Measurements from ENCODE around the gene RBM23.

RBM23 gene

DNA sequence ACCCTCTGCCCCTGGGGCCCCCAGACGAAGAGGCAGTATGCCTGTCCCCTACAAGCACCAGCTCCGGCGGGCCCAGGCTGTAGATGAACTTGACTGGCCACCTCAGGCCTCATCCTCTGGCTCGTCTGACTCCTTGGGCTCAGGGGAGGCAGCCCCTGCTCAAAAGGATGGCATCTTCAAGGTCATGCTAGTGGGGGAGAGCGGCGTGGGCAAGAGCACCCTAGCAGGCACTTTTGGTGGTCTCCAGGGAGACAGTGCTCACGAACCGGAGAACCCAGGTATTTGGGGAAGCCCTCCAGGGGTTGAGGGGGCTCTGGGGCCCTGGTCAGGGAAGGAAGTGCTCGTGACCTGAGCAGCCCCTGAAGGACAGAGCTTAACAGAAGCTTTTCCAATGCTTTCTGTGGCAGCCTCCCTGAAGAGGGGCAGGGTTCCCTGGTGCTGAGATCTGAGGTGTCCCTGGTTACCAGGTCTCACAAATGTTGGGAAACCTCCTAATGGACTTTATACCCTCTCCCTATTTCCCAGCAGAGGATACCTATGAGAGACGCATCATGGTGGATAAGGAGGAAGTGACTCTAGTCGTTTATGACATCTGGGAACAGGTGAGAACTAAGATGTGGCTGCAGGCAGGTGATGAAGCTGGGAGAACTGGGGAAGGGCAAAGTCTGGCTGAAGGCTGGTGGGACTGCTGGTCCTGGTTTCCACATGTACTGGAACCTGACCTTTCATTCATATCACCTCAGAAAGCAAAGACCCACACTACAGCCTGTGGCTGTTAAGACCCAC is 34.0 kb downstream of the RBM23 start:
- no peak for DNase-seq

- DNase-seq: no peak
These were observed 34.7 kb downstream of the RBM23 start for GRCh38 chr14:22884076-22884737.

- DNase-seq: no peak
These were observed 35.6 kb downstream of the RBM23 start, which contains the start of gene REM2 for GRCh38 chr14:22883173-22883976. Gene REM2 (plus strand): TSS chr14:22883222. CDS start chr14:22883288, 66 bp downstream.

- peak; percentile 33 for DNase-seq
These were observed 36.3 kb downstream of the RBM23 start for GRCh38 chr14:22882529-22883172.

DNA sequence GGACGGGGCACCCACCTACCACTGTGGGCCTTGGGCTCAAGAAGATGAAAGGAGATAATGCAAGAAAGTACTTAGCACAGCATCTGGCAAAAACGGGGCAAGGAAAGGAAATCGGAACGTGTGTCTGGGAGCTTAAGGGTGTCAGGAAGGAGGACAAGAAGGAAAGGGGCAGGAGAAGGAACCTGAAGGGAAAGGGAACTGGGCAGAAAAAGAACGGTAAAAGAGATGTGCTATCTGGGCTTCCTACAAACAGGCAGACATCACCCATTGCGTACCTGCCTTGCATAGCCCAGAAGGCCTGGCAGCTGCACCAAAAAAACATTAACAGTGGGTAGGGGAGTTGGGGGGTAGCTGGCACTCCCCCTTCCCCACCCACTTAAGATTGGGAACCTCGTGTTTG is 36.9 kb downstream of the RBM23 start:
- no peak for DNase-seq

- DNase-seq: no peak
These were observed 40.4 kb downstream of the RBM23 start for GRCh38 chr14:22878271-22879246.

DNA sequence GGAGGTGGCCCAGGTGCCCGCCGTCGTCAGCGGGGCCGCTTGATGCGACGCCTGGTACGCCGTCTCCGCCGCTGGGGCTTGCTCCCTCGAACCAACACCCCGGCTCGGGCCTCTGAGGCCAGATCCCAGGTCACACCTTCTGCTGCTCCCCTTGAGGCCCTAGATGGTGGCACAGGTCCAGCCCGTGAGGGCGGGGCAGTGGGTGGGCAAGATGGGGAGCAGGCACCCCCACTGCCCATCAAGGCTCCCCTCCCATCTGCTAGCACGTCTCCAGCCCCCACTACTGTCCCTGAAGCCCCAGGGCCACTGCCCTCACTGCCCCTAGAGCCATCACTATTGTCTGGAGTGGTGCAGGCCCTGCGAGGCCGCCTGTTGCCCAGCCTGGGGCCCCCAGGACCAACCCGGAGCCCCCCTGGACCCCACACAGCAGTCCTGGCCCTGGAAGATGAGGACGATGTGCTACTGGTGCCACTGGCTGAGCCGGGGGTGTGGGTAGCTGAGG is 41.9 kb downstream of the RBM23 start:
- no peak for DNase-seq

- DNase-seq: no peak
These were observed 43.1 kb downstream of the RBM23 start for GRCh38 chr14:22875748-22876319.

DNA sequence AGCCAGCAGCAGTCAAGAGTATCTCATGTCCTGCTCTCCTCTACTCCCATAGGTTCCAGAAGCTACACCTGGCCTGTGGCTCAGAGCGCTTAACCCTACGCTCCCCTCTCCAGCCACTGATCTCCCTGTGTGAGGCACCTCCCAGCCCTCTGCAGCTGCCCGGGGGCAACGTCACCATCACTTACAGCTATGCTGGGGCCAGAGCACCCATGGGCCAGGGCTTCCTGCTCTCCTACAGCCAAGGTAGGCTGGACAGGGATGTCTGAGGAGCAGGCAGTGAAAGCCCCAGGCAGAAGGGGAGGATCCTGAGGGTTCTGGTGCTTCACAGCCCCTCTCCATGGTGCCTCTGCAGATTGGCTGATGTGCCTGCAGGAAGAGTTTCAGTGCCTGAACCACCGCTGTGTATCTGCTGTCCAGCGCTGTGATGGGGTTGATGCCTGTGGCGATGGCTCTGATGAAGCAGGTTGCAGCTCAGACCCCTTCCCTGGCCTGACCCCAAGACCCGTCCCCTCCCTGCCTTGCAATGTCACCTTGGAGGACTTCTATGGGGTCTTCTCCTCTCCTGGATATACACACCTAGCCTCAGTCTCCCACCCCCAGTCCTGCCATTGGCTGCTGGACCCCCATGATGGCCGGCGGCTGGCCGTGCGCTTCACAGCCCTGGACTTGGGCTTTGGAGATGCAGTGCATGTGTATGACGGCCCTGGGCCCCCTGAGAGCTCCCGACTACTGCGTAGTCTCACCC is 43.8 kb downstream of the RBM23 start:
- no peak for DNase-seq

GRCh38 chr14:22872833-22873520 is 46.0 kb downstream of the RBM23 start:
- no peak for DNase-seq

DNA sequence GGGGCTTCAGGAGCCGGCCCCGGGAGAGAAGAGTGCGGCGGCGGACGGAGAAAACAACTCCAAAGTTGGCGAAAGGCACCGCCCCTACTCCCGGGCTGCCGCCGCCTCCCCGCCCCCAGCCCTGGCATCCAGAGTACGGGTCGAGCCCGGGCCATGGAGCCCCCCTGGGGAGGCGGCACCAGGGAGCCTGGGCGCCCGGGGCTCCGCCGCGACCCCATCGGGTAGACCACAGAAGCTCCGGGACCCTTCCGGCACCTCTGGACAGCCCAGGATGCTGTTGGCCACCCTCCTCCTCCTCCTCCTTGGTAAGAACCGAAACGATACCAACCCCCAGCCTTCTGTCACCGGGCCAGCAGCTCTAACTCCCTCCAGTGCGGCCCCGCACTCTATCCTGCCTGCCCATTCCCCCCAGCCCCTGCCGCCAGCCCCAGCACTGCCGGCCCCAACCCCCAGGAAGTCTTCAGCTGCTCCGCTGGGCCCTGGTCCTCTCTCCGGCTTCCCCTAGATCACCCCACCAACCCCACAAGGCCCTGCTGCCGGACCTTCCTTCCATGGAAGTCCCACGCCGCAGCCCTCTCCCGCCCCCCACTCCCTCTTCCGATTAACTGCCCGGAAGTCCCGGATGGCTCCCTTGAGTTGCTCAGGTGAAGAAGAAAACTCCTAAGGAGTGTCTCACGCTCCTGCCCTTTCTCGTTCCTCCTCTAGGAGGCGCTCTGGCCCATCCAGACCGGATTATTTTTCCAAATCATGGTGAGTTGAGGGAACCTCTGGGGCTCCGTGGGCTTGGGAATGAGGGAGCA is 46.7 kb downstream of the RBM23 start:
- peak; percentile 63 for DNase-seq

DNA sequence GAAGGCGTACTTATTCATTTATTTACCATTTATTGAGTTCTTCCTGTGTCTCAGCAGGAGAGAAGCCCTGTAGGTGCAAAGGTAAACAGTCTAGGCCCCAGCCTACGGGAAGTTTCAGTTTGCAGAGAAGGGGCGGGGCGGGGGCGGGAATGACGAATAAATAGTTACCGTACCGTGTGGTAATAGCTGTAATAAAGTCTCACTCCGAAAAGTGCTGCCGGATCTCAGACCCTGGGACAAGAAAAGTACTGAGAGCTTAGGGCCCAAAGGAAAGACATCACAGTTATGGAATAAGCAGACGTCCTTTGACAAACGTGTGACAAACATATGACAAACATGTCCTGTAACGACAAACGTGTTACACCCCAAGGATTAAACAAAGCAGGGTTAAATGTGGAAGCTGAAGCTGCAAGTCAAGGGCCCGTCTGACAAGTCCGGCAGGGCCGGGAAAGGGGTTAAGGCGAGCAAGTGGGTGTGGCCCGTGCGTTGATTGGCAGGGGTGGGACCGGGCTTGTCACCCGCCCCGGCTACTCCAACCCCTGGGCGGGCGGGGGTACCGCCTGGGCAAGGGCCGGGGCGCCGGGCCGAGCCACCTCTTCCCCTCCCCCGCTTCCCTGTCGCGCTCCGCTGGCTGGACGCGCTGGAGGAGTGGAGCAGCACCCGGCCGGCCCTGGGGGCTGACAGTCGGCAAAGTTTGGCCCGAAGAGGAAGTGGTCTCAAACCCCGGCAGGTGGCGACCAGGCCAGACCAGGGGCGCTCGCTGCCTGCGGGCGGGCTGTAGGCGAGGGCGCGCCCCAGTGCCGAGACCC is 47.5 kb downstream of the RBM23 start, which contains the start of gene LRP10:
Gene LRP10 (plus strand): TSS at position 517 of the 809 bp plus-strand sequence. CDS start 564 bp downstream, outside the sequence.
- peak; percentile 65 for DNase-seq

DNA sequence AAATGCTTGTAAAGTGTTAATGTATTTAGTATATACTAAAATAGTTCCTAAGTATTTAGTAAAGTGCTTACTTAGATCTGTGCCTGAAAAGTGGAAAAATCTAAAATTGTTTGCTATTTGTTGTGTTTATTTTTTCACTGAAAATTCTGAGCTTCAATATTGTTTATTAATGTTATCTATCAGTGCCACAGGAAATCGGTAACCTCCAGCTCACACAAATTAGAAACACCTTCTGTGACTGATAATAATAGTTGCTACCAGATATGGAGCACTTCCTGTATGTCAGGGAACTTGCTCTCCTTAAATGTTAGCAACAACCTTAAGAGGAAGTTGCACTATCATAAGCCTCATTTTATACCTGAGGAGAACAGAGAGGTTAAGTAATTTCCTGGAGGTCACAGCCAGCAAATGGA is 48.1 kb downstream of the RBM23 start:
- no peak for DNase-seq

DNA sequence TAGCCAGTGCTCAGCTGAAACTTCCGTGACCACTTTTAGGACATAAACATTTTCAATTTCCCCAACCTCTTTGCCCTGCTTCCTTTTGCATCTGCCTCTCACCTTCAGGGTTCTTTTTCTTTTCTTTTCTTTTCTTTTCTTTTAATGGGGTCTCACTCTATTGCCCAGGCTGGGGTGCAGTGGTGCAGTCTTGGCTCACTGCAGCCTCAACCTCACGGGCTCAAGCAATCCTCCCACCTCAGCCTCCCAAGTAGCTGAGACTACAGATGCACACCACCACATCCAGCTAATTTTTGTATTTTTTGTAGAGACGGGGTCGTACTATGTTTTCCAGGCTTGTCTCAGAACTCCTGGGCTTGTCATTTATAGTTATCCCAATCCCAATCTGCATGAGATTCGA is 52.1 kb downstream of the RBM23 start:
- DNase-seq: no peak

DNA sequence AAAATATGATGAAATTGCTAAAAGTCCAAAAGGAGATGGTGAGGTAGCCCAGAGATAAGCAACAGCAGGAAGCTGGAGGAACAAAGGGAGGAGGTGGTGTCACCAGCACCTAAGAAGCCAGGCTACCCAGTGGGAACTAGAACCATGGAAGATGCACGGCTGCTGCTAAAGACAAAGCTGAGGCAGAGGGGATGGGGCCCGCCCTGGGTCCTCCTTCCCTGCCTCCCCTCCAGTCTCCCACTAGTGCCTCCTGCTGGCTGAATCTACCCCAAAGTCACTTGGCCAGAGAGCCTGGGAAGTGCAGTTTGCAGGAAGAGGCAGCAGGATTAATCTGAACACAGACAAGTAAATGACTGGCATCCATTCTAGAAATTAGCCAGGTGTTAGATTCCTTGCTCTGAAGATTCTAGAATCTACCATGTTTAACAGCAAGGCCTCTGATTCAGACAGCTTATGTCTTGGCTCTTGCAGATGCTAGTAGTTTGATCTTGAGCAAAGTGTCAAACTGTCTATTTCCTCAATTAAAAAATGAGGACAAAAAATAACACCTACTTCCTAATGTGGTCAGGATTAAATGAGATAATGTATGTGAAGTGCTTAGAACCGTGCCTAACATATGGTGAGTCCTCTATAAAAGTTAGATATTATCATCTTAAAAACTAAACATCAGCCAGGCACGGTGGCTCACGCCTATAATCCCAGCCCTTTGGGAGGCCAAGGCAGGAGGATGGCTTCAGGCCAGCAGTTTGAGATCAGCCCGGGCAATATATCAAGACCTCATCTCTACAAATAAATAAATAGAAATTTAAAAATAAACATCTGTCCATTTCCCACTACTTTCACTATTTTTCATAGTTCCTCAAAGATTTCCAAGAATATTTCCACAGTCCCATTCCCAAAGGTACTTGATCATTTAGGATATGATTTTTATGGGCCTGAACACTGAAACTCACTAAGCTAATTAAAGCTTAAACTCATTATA is 53.2 kb downstream of the RBM23 start:
- DNase-seq: no peak

DNA sequence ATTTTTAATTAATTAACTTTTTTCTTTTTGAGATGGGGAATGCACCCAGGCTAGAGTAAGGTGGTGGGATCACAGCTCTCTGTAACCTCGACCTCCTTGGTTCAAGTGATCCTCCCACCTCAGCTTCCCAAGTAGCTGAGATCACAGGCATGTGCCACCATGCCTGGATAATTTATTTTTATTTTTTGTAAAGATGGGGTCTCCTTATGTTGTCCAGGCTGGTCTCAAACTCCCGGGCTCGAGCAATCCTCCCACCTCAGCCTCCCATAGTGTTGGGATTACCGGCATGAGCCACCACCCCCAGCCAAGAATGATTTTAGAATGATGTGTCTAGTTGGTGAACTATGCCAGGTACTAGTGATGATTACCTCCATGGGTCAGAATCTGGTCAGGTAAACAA is 54.0 kb downstream of the RBM23 start:
- no peak for DNase-seq

GRCh38 chr14:22861651-22862050 is 57.3 kb downstream of the RBM23 start:
- DNase-seq: no peak

All from effector CD4-positive, alpha-beta T cell (primary cell).